ENCODE results near the gene MAP4K5. TPM values are rescaled to one million over a fixed set of nuclear protein-coding genes. Genes with fewer than 3 reads are reported as not detected.
A peak's percentile ranks its signal among the peaks of the same experiment; 100 is the strongest.

Gene MAP4K5
- total RNA-seq, 4 donors from 2014 or later = 216 to 288 (median 279) TPM

- H3K9me3 ChIP-seq = peaks cover 0 to 5% (median 0%) of the 10 kb centered on the region in 4 donors
- H3K27ac ChIP-seq = peak overlapping the region in 1 of 4 donors; percentile 49
- no peak overlapping the region for H3K4me3 ChIP-seq
- WGBS, 2 donors = 96% methylated on average over 2 of the region's 2 CpGs
- peaks cover 0 to 84% (median 16%) of the 10 kb centered on the region in 3 donors for H3K36me3 ChIP-seq
- no peak for DNase-seq (ENCODE audit: low spot score in 2 of 2)
- peaks cover 0 to 7% (median 0%) of the 10 kb centered on the region in 4 donors for H3K4me1 ChIP-seq
- TF ChIP-seq EP300 (IDR thresholded peaks at IDR 0.05) (no peak), CTCF (IDR thresholded peaks at IDR 0.05) (no peak), POLR2A (IDR thresholded peaks at IDR 0.05) (no peak)
- no peaks in the 10 kb centered on the region for H3K27me3 ChIP-seq
Measured at GRCh38 chr14:50453869-50454268, 78.5 kb downstream of the MAP4K5 start.

- WGBS, 2 donors = 58 to 64% methylated on average over 3 of the region's 3 CpGs
- TF ChIP-seq EP300 (IDR thresholded peaks at IDR 0.05) (no peak), CTCF (IDR thresholded peaks at IDR 0.05) (no peak), POLR2A (IDR thresholded peaks at IDR 0.05) (no peak)
- Histone ChIP-seq H3K4me1 (peaks cover 0 to 7% (median 0%) of the 10 kb centered on the region in 4 donors), H3K27ac (peak overlapping the region in 1 of 4 donors; percentile 49), H3K4me3 (no peak overlapping the region), H3K27me3 (no peaks in the 10 kb centered on the region), H3K36me3 (peaks cover 0 to 87% (median 16%) of the 10 kb centered on the region in 3 donors), H3K9me3 (peaks cover 0 to 5% (median 0%) of the 10 kb centered on the region in 4 donors)
- no peak for DNase-seq (ENCODE audit: low spot score in 2 of 2)
Measured at GRCh38 chr14:50452979-50453705, 79.2 kb downstream of the MAP4K5 start.

GRCh38 chr14:50452296-50452695 is 80.1 kb downstream of the MAP4K5 start:
- H3K9me3 ChIP-seq = peaks cover 0 to 5% (median 0%) of the 10 kb centered on the region in 4 donors
- no peak for DNase-seq (ENCODE audit: low spot score in 2 of 2)
- peaks cover 0 to 7% (median 0%) of the 10 kb centered on the region in 4 donors for H3K4me1 ChIP-seq
- TF ChIP-seq CTCF (IDR thresholded peaks at IDR 0.05) (no peak), EP300 (IDR thresholded peaks at IDR 0.05) (no peak), POLR2A (IDR thresholded peaks at IDR 0.05) (no peak)
- no peaks in the 10 kb centered on the region for H3K27me3 ChIP-seq
- peak overlapping the region in 1 of 4 donors; percentile 49 for H3K27ac ChIP-seq
- H3K4me3 ChIP-seq = no peak overlapping the region
- 90 to 95% methylated on average over 1 of the region's 1 CpG for WGBS, 2 donors
- peaks cover 0 to 82% (median 16%) of the 10 kb centered on the region in 3 donors for H3K36me3 ChIP-seq

GRCh38 chr14:50451854-50452253 is 80.5 kb downstream of the MAP4K5 start:
- no peaks in the 10 kb centered on the region for H3K27me3 ChIP-seq
- peaks cover 0 to 82% (median 16%) of the 10 kb centered on the region in 3 donors for H3K36me3 ChIP-seq
- H3K27ac ChIP-seq = peak overlapping the region in 1 of 4 donors; percentile 49
- H3K4me1 ChIP-seq = peaks cover 0 to 7% (median 0%) of the 10 kb centered on the region in 4 donors
- peaks cover 0 to 5% (median 0%) of the 10 kb centered on the region in 4 donors for H3K9me3 ChIP-seq
- DNase-seq (ENCODE audit: low spot score in 2 of 2) = no peak
- no peak for TF ChIP-seq CTCF (IDR thresholded peaks at IDR 0.05)
- TF ChIP-seq POLR2A (IDR thresholded peaks at IDR 0.05) = no peak
- TF ChIP-seq EP300 (IDR thresholded peaks at IDR 0.05) = no peak
- H3K4me3 ChIP-seq = no peak overlapping the region
- 90 to 94% methylated on average over 6 of the region's 6 CpGs for WGBS, 2 donors

- no peaks in the 10 kb centered on the region for H3K27me3 ChIP-seq
- no peaks in the 10 kb centered on the region for H3K4me1 ChIP-seq
- 68% methylated on average over 1 of the region's 1 CpG for WGBS, 2 donors
- peaks cover 0 to 5% (median 0%) of the 10 kb centered on the region in 4 donors for H3K9me3 ChIP-seq
- H3K4me3 ChIP-seq = no peak overlapping the region
- no peak for DNase-seq (ENCODE audit: low spot score in 2 of 2)
- TF ChIP-seq EP300 (IDR thresholded peaks at IDR 0.05) = no peak
- no peak for TF ChIP-seq CTCF (IDR thresholded peaks at IDR 0.05)
- no peak for TF ChIP-seq POLR2A (IDR thresholded peaks at IDR 0.05)
- H3K27ac ChIP-seq = no peak overlapping the region
- H3K36me3 ChIP-seq = peaks cover 0 to 81% (median 23%) of the 10 kb centered on the region in 3 donors
Measured at GRCh38 chr14:50447461-50447860, 84.9 kb downstream of the MAP4K5 start.
